Stomach (tissue), 4 donors: Measurements from ENCODE around the gene FSTL5.

ENCODE experiments used
- EP300 ChIP-seq: sonication (generic); formaldehyde crosslinking; IDR thresholded peaks from one replicate; pipeline ENCODE4 v1.6.1; 2017; ENCODE audit warnings: antibody characterized with exemption
- POLR2A ChIP-seq, 4 donors: fragments of 450-650 bp; IDR thresholded peaks; one replicate each; pipeline ENCODE4 v1.6.1; 2016; ENCODE audit warnings: antibody characterized with exemption in 4 of 4, control low read depth in 2 of 4, mild to moderate bottlenecking in 1 of 4, moderate library complexity in 1 of 4

DNA sequence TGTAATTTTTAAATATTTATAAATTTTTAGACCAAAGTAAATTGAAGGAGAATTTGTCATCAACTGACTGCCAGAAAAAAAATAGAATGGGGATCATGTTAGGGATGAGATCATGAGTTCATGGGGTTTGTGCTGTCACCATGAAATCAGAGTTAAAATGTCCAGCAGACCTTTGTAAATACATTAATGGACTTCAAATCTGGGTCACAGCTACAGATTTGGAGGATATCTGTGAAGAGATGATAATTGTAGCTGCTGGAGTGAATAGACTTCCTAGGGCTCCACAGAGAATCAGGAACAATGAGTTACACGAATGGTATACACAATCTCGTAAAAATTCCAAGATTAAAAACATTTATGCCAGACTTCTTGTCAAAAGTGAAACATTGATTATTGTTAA, 6.6 kb downstream of the FSTL5 start:
- TF ChIP-seq EP300 = no peak
- TF ChIP-seq POLR2A (IDR thresholded peaks at IDR 0.05) = no peak
